Measurements from ENCODE around the gene UBALD2.
"Not testable (repeated sequence)": the region's sequence is repeated elsewhere in the genome, so short reads cannot be mapped to it uniquely, and the experiment has no call there.

Gene UBALD2

GRCh38 chr17:76304226-76305134, 39.3 kb downstream of the UBALD2 start:
- intact Hi-C loops (cut with DNase I): no loop called here
- DNase-seq: peak in 3 of 10 donors; percentile 34 to 72 (median 48)

GRCh38 chr17:76305135-76305454, 39.9 kb downstream of the UBALD2 start:
- peak in 3 of 10 donors; percentile 20 to 51 (median 43) for DNase-seq
- intact Hi-C loops (cut with DNase I): not testable (repeated sequence)

GRCh38 chr17:76307299-76307965, 42.3 kb downstream of the UBALD2 start:
- intact Hi-C loops (cut with DNase I): no loop called here
- peak in 2 of 10 donors; percentile 68 to 81 for DNase-seq

GRCh38 chr17:76307966-76308338, 42.8 kb downstream of the UBALD2 start, which contains the start of gene QRICH2:
TSS of gene QRICH2 (minus strand) at chr17:76308276. CDS start at chr17:76307998, 278 bp downstream.
- peak in 3 of 10 donors; percentile 70 to 78 (median 73) for DNase-seq
- intact Hi-C loops (cut with DNase I): no loop called here

- no peak for DNase-seq
- intact Hi-C loops (cut with DNase I): no loop called here
Measured at GRCh38 chr17:76309461-76309860, 44.3 kb downstream of the UBALD2 start.

- intact Hi-C loops (cut with DNase I): no loop called here
- DNase-seq: peak in 1 of 10 donors; percentile 33
Measured at GRCh38 chr17:76312735-76313134, 47.6 kb downstream of the UBALD2 start.

- DNase-seq: peak in 1 of 10 donors; percentile 59
- intact Hi-C loops (cut with DNase I): no loop called here
Measured at GRCh38 chr17:76314392-76315227, 49.5 kb downstream of the UBALD2 start.

GRCh38 chr17:76317535-76317934, 52.4 kb downstream of the UBALD2 start:
- intact Hi-C loops (cut with DNase I): no loop called here
- no peak for DNase-seq

- DNase-seq: no peak
- intact Hi-C loops (cut with DNase I): no loop called here
Measured at GRCh38 chr17:76318586-76318985, 53.4 kb downstream of the UBALD2 start.
